B cell (primary cell): ENCODE results near the gene NPHS1. TPM values are rescaled to one million over a fixed set of nuclear protein-coding genes. Genes with fewer than 3 reads are reported as not detected.

ENCODE experiments used
- ATAC-seq: fragments of 200-7000 bp; cut with Tn5 transposase; one replicate; pipeline ENCODE4 v1.10.0; 2021; ENCODE audit warnings: low read depth, mild to moderate bottlenecking, moderate number of reproducible peaks, moderate library complexity
- CTCF ChIA-PET: fragments of 350-600 bp; sonication (Branson Sonifier 250); formaldehyde crosslinking; loops from one replicate; lab custom pipeline; 2021; ENCODE audit warnings: antibody characterized with exemption, inconsistent platforms; lab: Charles Lee
- POLR2A ChIA-PET: fragments of 350-600 bp; sonication (Branson Sonifier 250); formaldehyde crosslinking; loops from one replicate; lab custom pipeline; 2021; ENCODE audit warnings: antibody characterized with exemption; lab: Charles Lee
- DNase-seq: peaks from one replicate; pipeline ENCODE4 v3.0.0; 2013
- H2AFZ ChIP-seq: 2 replicates; pipeline ENCODE4 v1.6.1; 2012; ENCODE audit warnings: mild to moderate bottlenecking, low read depth, low read length; ENCODE audit not compliant: insufficient read depth, poor library complexity, severe bottlenecking
- H3K27ac ChIP-seq, 2 donors: 1 replicate in 1 of 2; 2 replicates in 1 of 2; pipeline ENCODE4 v1.5.1; 2012 to 2013; ENCODE audit warnings: low read length in 2 of 2, mild to moderate bottlenecking in 2 of 2, moderate library complexity in 1 of 2
- H3K27me3 ChIP-seq, 4 experiments: fragments of 200-600 bp in 1 of 4; sonication (generic) in 1 of 4; replicated peaks in 1 of 4; 1 replicate in 2 of 4; 2 replicates in 2 of 4; pipeline versions ENCODE4 v1.6.1 to v1.7.0; 2013 to 2016; ENCODE audit warnings: low read length in 3 of 4, mild to moderate bottlenecking in 2 of 4, mixed read lengths in 1 of 4, moderate library complexity in 1 of 4; ENCODE audit not compliant: insufficient read depth in 4 of 4, control insufficient read depth in 3 of 4; ENCODE audit errors: control extremely low read depth in 1 of 4
- H3K36me3 ChIP-seq, 2 experiments: replicated peaks in 1 of 2; 1 replicate in 1 of 2; 2 replicates in 1 of 2; pipeline versions ENCODE4 v1.6.1 to v1.7.1; 2013; ENCODE audit warnings: low read length in 1 of 2; ENCODE audit not compliant: insufficient read depth in 2 of 2, control insufficient read depth in 1 of 2; ENCODE audit errors: control extremely low read depth in 1 of 2, extremely low read depth in 1 of 2
- H3K4me1 ChIP-seq, 2 donors: fragments of 200-600 bp in 1 of 2; sonication (generic) in 1 of 2; 1 replicate in 1 of 2; 2 replicates in 1 of 2; pipeline versions ENCODE4 v1.5.1 to v1.6.1; 2013 to 2017; ENCODE audit warnings: low read length in 2 of 2; ENCODE audit not compliant: control insufficient read depth in 2 of 2, insufficient read depth in 2 of 2
- H3K4me2 ChIP-seq: replicated peaks from 2 replicates; pipeline ENCODE3; 2012; ENCODE audit warnings: mild to moderate bottlenecking, low read depth, low read length; ENCODE audit not compliant: poor library complexity, severe bottlenecking
- H3K4me3 ChIP-seq, 5 experiments: fragments of 200-600 bp in 1 of 5; sonication (generic) in 1 of 5; 1 replicate in 3 of 5; 2 replicates in 2 of 5; pipeline versions ENCODE4 v1.5.1 to v1.7.0; 2011 to 2016; ENCODE audit warnings: low read length in 4 of 5, mild to moderate bottlenecking in 4 of 5, low read depth in 2 of 5, control low read depth in 1 of 5, moderate library complexity in 1 of 5; ENCODE audit not compliant: insufficient read depth in 1 of 5; ENCODE audit errors: control extremely low read depth in 1 of 5, extremely low read depth in 1 of 5
- H3K79me2 ChIP-seq: fragments of 200-600 bp; sonication (generic); one replicate; pipeline ENCODE4 v1.6.0; 2016; ENCODE audit warnings: low read length; ENCODE audit not compliant: control insufficient read depth, insufficient read depth
- H3K9ac ChIP-seq: fragments of 200-600 bp; sonication (generic); 2 replicates; pipeline ENCODE4 v1.6.1; 2017; ENCODE audit warnings: mild to moderate bottlenecking, low read length, moderate library complexity
- H3K9me3 ChIP-seq, 3 donors: one replicate each; pipeline versions ENCODE4 v1.6.1 to v1.7.1; 2013; ENCODE audit warnings: low read length in 2 of 3; ENCODE audit not compliant: control insufficient read depth in 2 of 3, insufficient read depth in 1 of 3; ENCODE audit errors: control extremely low read depth in 1 of 3
- H4K20me1 ChIP-seq: 2 replicates; pipeline ENCODE4 v1.6.0; 2012; ENCODE audit warnings: mild to moderate bottlenecking, low read length; ENCODE audit not compliant: insufficient read depth, control insufficient read depth, poor library complexity, severe bottlenecking
- H3K27ac Mint-ChIP-seq: one replicate; pipeline ENCODE4 v1.8.0; 2021; ENCODE audit warnings: mixed read lengths
- H3K27me3 Mint-ChIP-seq: one replicate; pipeline ENCODE4 v1.8.0; 2021; ENCODE audit warnings: mixed read lengths
- H3K4me1 Mint-ChIP-seq: one replicate; pipeline ENCODE4 v1.8.0; 2021; ENCODE audit warnings: mixed read lengths
- H3K4me3 Mint-ChIP-seq: one replicate; pipeline ENCODE4 v1.8.0; 2021; ENCODE audit warnings: mixed read lengths
- H3K9me3 Mint-ChIP-seq: one replicate; pipeline ENCODE4 v1.8.0; 2022; ENCODE audit warnings: mixed read lengths; ENCODE audit not compliant: insufficient read depth
- CTCF ChIP-seq: fragments of 200-600 bp; IDR thresholded peaks from one replicate; pipeline ENCODE4 v1.8.0; 2022; ENCODE audit warnings: antibody characterized with exemption, mild to moderate bottlenecking
- EZH2 ChIP-seq: IDR thresholded peaks from 2 replicates; pipeline ENCODE4 v1.6.1; 2012; ENCODE audit warnings: borderline replicate concordance, low read depth, mild to moderate bottlenecking, moderate library complexity, low read length; ENCODE audit not compliant: insufficient read depth, poor library complexity, severe bottlenecking
- WGBS: methylation state at CpG from one replicate; pipeline ENCODE4 v1.1.5; 2013; ENCODE audit warnings: missing lambda C conversion rate; ENCODE audit not compliant: insufficient coverage; 5-methylcytosine and 5-hydroxymethylcytosine counted together
- intact Hi-C: fragments of 100-400 bp; cut with micrococcal nuclease; formaldehyde crosslinking; loops from one replicate; pipeline ENCODE4 v1.10.0; 2022
- polyA plus RNA-seq: library from polyadenylated mRNA; depleted of rRNA; stranded (reverse); fragments of >200 nt; gene quantifications from 2 replicates; pipeline ENCODE4 v1.2.3, GENCODE V29; 2012
- total RNA-seq, 2 donors: library from RNA; stranded (reverse); fragments of 120-200 nt in 1 of 2; gene quantifications; 1 replicate in 1 of 2; 2 replicates in 1 of 2; pipeline versions ENCODE4 v1.2.3 to v1.2.4, GENCODE V29; 2013 to 2022

Gene NPHS1
- total and polyA plus RNA-seq, 2 donors (not counting 1 experiment from before 2014, with no cell fraction given), result not detected

DNA sequence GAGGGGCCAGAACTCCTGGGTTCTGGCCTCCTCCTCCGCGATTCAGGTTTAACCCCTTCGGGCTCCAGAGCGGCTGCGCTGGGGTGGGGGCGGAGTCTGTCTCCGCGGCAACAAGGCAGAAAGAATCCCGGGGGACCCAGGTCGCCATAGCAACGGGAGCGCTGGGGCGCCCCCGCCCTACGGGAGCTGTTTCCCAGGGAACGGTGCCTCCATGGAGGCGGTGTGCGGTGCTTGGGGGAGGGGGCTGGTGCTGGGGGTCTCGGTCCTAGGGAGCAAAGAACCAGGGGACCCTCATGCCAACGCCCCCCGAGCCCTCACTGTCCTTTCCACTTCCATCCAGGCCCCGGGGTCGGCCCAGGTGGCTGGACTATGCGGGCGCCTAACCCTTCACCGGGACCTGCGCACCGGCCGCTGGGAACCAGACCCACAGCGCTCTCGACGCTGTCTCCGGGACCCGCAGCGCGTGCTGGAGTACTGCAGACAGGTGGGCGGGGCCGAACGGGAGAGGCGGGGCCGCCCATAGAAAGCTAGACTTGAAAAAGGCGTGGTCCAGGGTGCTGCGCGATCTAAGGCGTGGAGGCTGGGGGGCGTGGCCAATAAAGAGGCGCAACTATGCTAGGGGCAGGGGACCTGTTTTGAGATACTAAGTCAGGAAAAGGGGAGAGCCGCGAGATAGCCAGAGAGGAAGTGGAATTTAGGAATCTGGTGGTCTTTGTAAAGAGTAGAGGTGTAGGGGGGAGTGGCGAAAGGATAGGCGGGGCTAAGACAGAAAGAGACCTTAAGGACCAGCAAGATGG is 17.2 kb upstream of the NPHS1 start:
- no peak overlapping the region for H3K27ac ChIP-seq
- intact Hi-C loops, result no loop called here
- H3K9ac ChIP-seq, result peak overlapping the region; percentile 48
- no peaks in the 10 kb centered on the region for H3K36me3 ChIP-seq
- peaks cover 23 to 25% of the 10 kb centered on the region in 2 donors for H3K4me1 ChIP-seq
- H3K79me2 ChIP-seq, result no peaks in the 10 kb centered on the region
- Mint-ChIP-seq H3K4me1 (peaks cover 18% of the 10 kb centered on the region), H3K9me3 (no peaks in the 10 kb centered on the region), H3K27me3 (peaks cover 61% of the 10 kb centered on the region), H3K4me3 (peak overlapping the region; percentile 72), H3K27ac (no peak overlapping the region)
- peak; percentile 64 for ATAC-seq
- peaks cover 0 to 76% (median 31%) of the 10 kb centered on the region in 4 experiments for H3K27me3 ChIP-seq
- H3K9me3 ChIP-seq, result peaks cover 0 to 28% (median 0%) of the 10 kb centered on the region in 3 donors
- no peak overlapping the region for H2AFZ ChIP-seq
- H3K4me2 ChIP-seq, result peak overlapping the region; percentile 85
- ChIA-PET CTCF (no interaction called here), POLR2A (interaction anchor here (0.7 kb wide), 1 partner anchor 22 kb away, joined by 3 read pairs; no protein-coding TSS in a partner anchor)
- peaks cover 3% of the 10 kb centered on the region for H4K20me1 ChIP-seq
- TF ChIP-seq EZH2, result no peak
- TF ChIP-seq CTCF, result no peak
- peak overlapping the region in 2 of 5 experiments; percentile 28 to 54 for H3K4me3 ChIP-seq
- peak; percentile 85 for DNase-seq
- 4% methylated on average over 49 of the region's 51 CpGs for WGBS

DNA sequence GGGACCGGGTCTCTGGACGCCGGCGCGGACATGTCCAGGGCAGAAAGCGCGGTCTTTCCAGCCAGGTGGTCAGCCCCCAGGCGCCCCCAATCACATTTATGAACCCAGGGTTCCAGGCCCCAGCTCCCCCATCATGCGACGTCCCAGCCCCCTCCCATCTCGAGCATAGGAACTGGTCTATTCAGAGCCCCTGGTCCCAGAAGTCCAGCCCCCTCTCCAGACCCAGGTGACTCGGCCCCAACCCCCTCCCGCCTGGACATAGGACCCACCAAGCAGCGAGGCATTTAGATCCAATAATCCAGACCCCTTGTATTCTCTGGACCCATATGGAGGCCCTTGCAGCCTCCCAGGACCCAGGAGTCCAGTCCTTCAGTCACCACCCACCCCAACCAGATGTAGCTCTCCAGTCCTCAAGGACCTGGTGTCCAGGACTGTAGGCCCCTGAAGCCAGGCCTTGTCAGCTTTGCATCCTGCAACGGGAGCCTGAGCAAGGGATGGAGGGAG is 16.6 kb upstream of the NPHS1 start:
- peaks cover 18% of the 10 kb centered on the region for H3K4me1 Mint-ChIP-seq
- no peaks in the 10 kb centered on the region for H3K36me3 ChIP-seq
- H3K4me2 ChIP-seq, result peak overlapping the region; percentile 85
- peaks cover 23 to 25% of the 10 kb centered on the region in 2 donors for H3K4me1 ChIP-seq
- ChIA-PET POLR2A (interaction anchor here (0.7 kb wide), 1 partner anchor 23 kb away, joined by 3 read pairs; no protein-coding TSS in a partner anchor), CTCF (no interaction called here)
- H3K4me3 ChIP-seq, result peak overlapping the region in 3 of 5 experiments; percentile 18 to 54 (median 31)
- 0% methylated on average over 4 of the region's 15 CpGs for WGBS
- H3K27ac Mint-ChIP-seq, result no peak overlapping the region
- H3K4me3 Mint-ChIP-seq, result peak overlapping the region; percentile 72
- H4K20me1 ChIP-seq, result peaks cover 3% of the 10 kb centered on the region
- peak overlapping the region; percentile 26 for H2AFZ ChIP-seq
- peaks cover 0 to 73% (median 30%) of the 10 kb centered on the region in 4 experiments for H3K27me3 ChIP-seq
- H3K79me2 ChIP-seq, result no peaks in the 10 kb centered on the region
- peak; percentile 9 for ATAC-seq
- peaks cover 61% of the 10 kb centered on the region for H3K27me3 Mint-ChIP-seq
- peak overlapping the region; percentile 48 for H3K9ac ChIP-seq
- peaks cover 0 to 28% (median 0%) of the 10 kb centered on the region in 3 donors for H3K9me3 ChIP-seq
- intact Hi-C loops, result no loop called here
- TF ChIP-seq CTCF, result no peak
- TF ChIP-seq EZH2, result no peak
- H3K27ac ChIP-seq, result no peak overlapping the region
- peak; percentile 58 for DNase-seq
- no peaks in the 10 kb centered on the region for H3K9me3 Mint-ChIP-seq
